Right lobe of liver (tissue), 6 donors: ENCODE measurements around the gene ZNF581. TPM values are rescaled to one million over a fixed set of nuclear protein-coding genes. Genes with fewer than 3 reads are reported as not detected.
A peak's percentile ranks its signal among the peaks of the same experiment; 100 is the strongest.

Experiments used
- ATAC-seq, 4 donors: fragments of 200-7000 bp; cut with Tn5 transposase; one replicate each; pipeline ENCODE4 v1.9.1; 2020; ENCODE audit warnings: mild to moderate bottlenecking in 4 of 4, moderate library complexity in 4 of 4
- DNase-seq, 3 donors: peaks; one replicate each; pipeline ENCODE4 v3.0.0-alpha.2; 2020
- H3K27ac ChIP-seq, 3 donors: fragments of 200-600 bp; one replicate each; pipeline ENCODE4 v1.8.0; 2022
- H3K27me3 ChIP-seq, 2 donors: fragments of 200-600 bp; one replicate each; pipeline ENCODE4 v1.8.0; 2022
- H3K36me3 ChIP-seq, 4 donors: fragments of 200-600 bp; sonication (generic) in 1 of 4; one replicate each; pipeline versions ENCODE4 v1.5.1 to v1.8.0; 2017 to 2022; ENCODE audit warnings: control low read depth in 1 of 4
- H3K4me1 ChIP-seq, 4 donors: fragments of 200-600 bp; sonication (generic) in 1 of 4; one replicate each; pipeline versions ENCODE4 v1.5.1 to v1.8.0; 2017 to 2022; ENCODE audit warnings: control low read depth in 1 of 4
- H3K4me3 ChIP-seq, 3 donors: fragments of 200-600 bp; one replicate each; pipeline ENCODE4 v1.8.0; 2022
- H3K9me3 ChIP-seq, 4 donors: fragments of 200-600 bp; sonication (generic) in 1 of 4; one replicate each; pipeline versions ENCODE4 v1.5.1 to v1.8.0; 2017 to 2022; ENCODE audit warnings: control low read depth in 1 of 4
- CTCF ChIP-seq, 4 donors: fragments of 200-600 bp in 3 of 4; fragments of 450-650 bp in 1 of 4; IDR thresholded peaks; one replicate each; pipeline versions ENCODE4 v1.5.1 to v1.8.0; 2016 to 2022; ENCODE audit warnings: antibody characterized with exemption in 4 of 4, mild to moderate bottlenecking in 2 of 4
- POLR2A ChIP-seq: fragments of 450-650 bp; IDR thresholded peaks from one replicate; pipeline ENCODE4 v1.6.1; 2017; ENCODE audit warnings: antibody characterized with exemption, mild to moderate bottlenecking
- WGBS: methylation state at CpG from one replicate; pipeline ENCODE4 v1.1.6; 2018; ENCODE audit warnings: low coverage, low lambda C conversion rate; ENCODE audit not compliant: insufficient coverage; ENCODE audit errors: missing lambda C conversion rate; 5-methylcytosine and 5-hydroxymethylcytosine counted together
- intact Hi-C, 2 donors: fragments of 100-400 bp; cut with DNase I; formaldehyde crosslinking; loops; one replicate each; pipeline versions ENCODE4 v1.11.2 to v1.14.1; 2022
- total RNA-seq, 6 experiments: library from RNA; depleted of rRNA in 2 of 6; stranded (reverse); fragments of >200 nt in 2 of 6; fragmentation: NEBNext Ultra II Directional in 3 of 6; extraction: Animal tissue kit (Norgen Biotek cat#: 25700) in 3 of 6; gene quantifications; one replicate each; pipeline versions ENCODE4 v1.1.0 to v1.2.4, GENCODE V29; 2016 to 2023
- donor health status: DM: no; HTN: yes; CAD: no.
- donor health status: DM: no; HTN: no; CAD: no.
- donor health status: DM: no; HTN: no; CAD: no.
- donor health status: DM: no; HTN: yes; CAD: no.
- donor health status: DM: no; HTN: yes; CAD: no.

The ZNF581 gene
- total RNA-seq, 6 experiments from 2014 or later: 2.7 to 7.3 (median 5.1) TPM

- peaks cover 0 to 32% (median 12%) of the 10 kb centered on the region in 4 donors for H3K4me1 ChIP-seq
- no peak overlapping the region for H3K27ac ChIP-seq
- no peaks in the 10 kb centered on the region for H3K9me3 ChIP-seq
- DNase-seq: no peak
- intact Hi-C loops: no loop called here
- no peak for ATAC-seq
- peaks cover 0 to 18% (median 3%) of the 10 kb centered on the region in 4 donors for H3K36me3 ChIP-seq
- H3K27me3 ChIP-seq: no peaks in the 10 kb centered on the region
- H3K4me3 ChIP-seq: peak overlapping the region in 2 of 3 donors; percentile 88 to 99
- 42% methylated on average over 8 of the region's 18 CpGs for WGBS
- TF ChIP-seq CTCF (IDR thresholded peaks at IDR 0.05) (no peak), POLR2A (no peak)
These were observed 13.7 kb downstream of the ZNF581 start for GRCh38 chr19:55656988-55657747.

GRCh38 chr19:55658846-55659459 lies 15.5 kb downstream of the ZNF581 start:
- TF ChIP-seq POLR2A (no peak), CTCF (IDR thresholded peaks at IDR 0.05) (no peak)
- 100% methylated on average over 1 of the region's 37 CpGs for WGBS
- Histone ChIP-seq H3K27me3 (no peaks in the 10 kb centered on the region), H3K9me3 (no peaks in the 10 kb centered on the region), H3K36me3 (peaks cover 0 to 34% (median 15%) of the 10 kb centered on the region in 4 donors), H3K4me1 (peaks cover 0 to 32% (median 12%) of the 10 kb centered on the region in 4 donors), H3K27ac (no peak overlapping the region), H3K4me3 (no peak overlapping the region)
- ATAC-seq (no peak), DNase-seq (peak in 1 of 3 donors; percentile 13)
- intact Hi-C loops: no loop called here

GRCh38 chr19:55659822-55660221 lies 16.4 kb downstream of the ZNF581 start:
- no peak for TF ChIP-seq CTCF (IDR thresholded peaks at IDR 0.05)
- TF ChIP-seq POLR2A: no peak
- ATAC-seq: no peak
- Histone ChIP-seq H3K27ac (no peak overlapping the region), H3K36me3 (peaks cover 0 to 43% (median 19%) of the 10 kb centered on the region in 4 donors), H3K4me3 (no peak overlapping the region), H3K4me1 (peaks cover 0 to 32% (median 12%) of the 10 kb centered on the region in 4 donors), H3K27me3 (no peaks in the 10 kb centered on the region), H3K9me3 (no peaks in the 10 kb centered on the region)
- no peak for DNase-seq
- 48% methylated on average over 8 of the region's 9 CpGs for WGBS
- intact Hi-C loops: no loop called here

- WGBS: 92% methylated on average over 3 of the region's 12 CpGs
- no peak for ATAC-seq
- TF ChIP-seq CTCF (IDR thresholded peaks at IDR 0.05): no peak
- no peak for TF ChIP-seq POLR2A
- Histone ChIP-seq H3K36me3 (peaks cover 0 to 46% (median 19%) of the 10 kb centered on the region in 4 donors), H3K27me3 (no peaks in the 10 kb centered on the region), H3K4me1 (peaks cover 0 to 32% (median 12%) of the 10 kb centered on the region in 4 donors), H3K9me3 (no peaks in the 10 kb centered on the region), H3K4me3 (no peak overlapping the region), H3K27ac (no peak overlapping the region)
- DNase-seq: no peak
- intact Hi-C loops: no loop called here
These were observed 17.0 kb downstream of the ZNF581 start for GRCh38 chr19:55660404-55660803.
